Body of pancreas (tissue), 4 donors: ENCODE results near the gene A3GALT2.

Experiments
- CTCF ChIP-seq, 7 experiments: fragments of 450-650 bp in 4 of 7; fragments of 200-600 bp in 3 of 7; sonication (generic) in 3 of 7; IDR thresholded peaks; one replicate each; pipeline ENCODE4 v1.5.1; 2016 to 2019; ENCODE audit warnings: antibody characterized with exemption in 7 of 7
- POLR2A ChIP-seq, 3 donors: fragments of 450-650 bp; IDR thresholded peaks; one replicate each; pipeline ENCODE4 v1.6.1; 2016; ENCODE audit warnings: antibody characterized with exemption in 3 of 3, mild to moderate bottlenecking in 2 of 3

- TF ChIP-seq CTCF (IDR thresholded peaks at IDR 0.05) = no peak
- TF ChIP-seq POLR2A (IDR thresholded peaks at IDR 0.05) = no peak
Measured at GRCh38 chr1:33323663-33324477, 3.0 kb upstream of the A3GALT2 start.
